GM12878 (cell line): ENCODE data around the gene DUSP8. TPM values are rescaled to one million over a fixed set of nuclear protein-coding genes. Genes with fewer than 3 reads are reported as not detected.

Source experiments
- ATAC-seq: fragments of 200-7000 bp; cut with Tn5 transposase; 3 replicates; pipeline ENCODE4 v1.9.1; 2020; ENCODE audit warnings: mild to moderate bottlenecking, moderate library complexity
- BruUV-seq: library from RNA; stranded (reverse); fragments of 400-500 nt; replicated peaks from 2 replicates; lab custom pipeline; 2021; lab: Mats Ljungman, UMichigan
- CTCF ChIA-PET: fragments of 300-600 bp; sonication (Branson Sonifier 250); formaldehyde crosslinking; extraction: SDS; loops from one replicate; lab custom pipeline; 2021; ENCODE audit warnings: inconsistent platforms; lab: Yijun Ruan, JAX
- POLR2A ChIA-PET: fragments of 350-600 bp; formaldehyde crosslinking; extraction: SDS; loops from one replicate; lab custom pipeline; 2021; ENCODE audit warnings: inconsistent platforms; lab: Charles Lee
- RAD21 ChIA-PET: fragments of 300-600 bp; sonication (Branson Sonifier 250); formaldehyde crosslinking; loops from one replicate; lab custom pipeline; 2023; ENCODE audit warnings: antibody characterized with exemption; ENCODE audit not compliant: unreplicated experiment; lab: Charles Lee
- SMC1A ChIA-PET: fragments of 300-600 bp; sonication (Branson Sonifier 250); formaldehyde crosslinking; loops from one replicate; lab custom pipeline; 2023; ENCODE audit not compliant: unreplicated experiment, uncharacterized antibody; lab: Charles Lee
- DNase-seq: peaks from one replicate; pipeline ENCODE4 v3.0.0-alpha.2; 2011; ENCODE audit warnings: low read depth, low spot score
- FAIRE-seq: peaks from 3 replicates; lab custom pipeline; 2011; peaks lifted over from hg19 to GRCh38; lab: Jason Lieb, UNC
- H2AFZ ChIP-seq: 2 replicates; pipeline ENCODE4 v1.6.0; 2011; ENCODE audit warnings: low read depth, low read length, control low read depth; ENCODE audit not compliant: control insufficient read depth
- H3K27ac ChIP-seq: 2 replicates; pipeline ENCODE4 v1.5.1; 2011; ENCODE audit warnings: control low read depth; ENCODE audit not compliant: control insufficient read depth, insufficient read depth
- H3K27me3 ChIP-seq, 2 experiments: replicated peaks in 1 of 2; 2 replicates each; pipeline versions ENCODE4 v1.6.0 to v1.6.1; 2011; ENCODE audit warnings: low read length in 1 of 2; ENCODE audit not compliant: control insufficient read depth in 2 of 2, insufficient read depth in 2 of 2
- H3K36me3 ChIP-seq, 2 experiments: 2 replicates each; pipeline ENCODE4 v1.5.1; 2011; ENCODE audit warnings: low read length in 1 of 2; ENCODE audit not compliant: control insufficient read depth in 2 of 2, insufficient read depth in 2 of 2
- H3K4me1 ChIP-seq: 2 replicates; pipeline ENCODE4 v1.6.1; 2011; ENCODE audit warnings: mild to moderate bottlenecking, low read length, moderate library complexity, mixed read lengths; ENCODE audit not compliant: control insufficient read depth, insufficient read depth
- H3K4me2 ChIP-seq: 2 replicates; pipeline ENCODE4 v1.6.0; 2011; ENCODE audit warnings: control low read depth; ENCODE audit not compliant: control insufficient read depth, insufficient read depth
- H3K4me3 ChIP-seq: fragments of 200-600 bp; sonication (generic); 2 replicates; pipeline ENCODE4 v1.5.1; 2016
- H3K79me2 ChIP-seq: 2 replicates; pipeline ENCODE4 v1.6.0; 2011; ENCODE audit warnings: low read length; ENCODE audit not compliant: control insufficient read depth, insufficient read depth
- H3K9ac ChIP-seq: 2 replicates; pipeline ENCODE4 v1.8.0; 2011; ENCODE audit warnings: low read length, control low read depth, mixed read lengths; ENCODE audit not compliant: control insufficient read depth, insufficient read depth
- H3K9me3 ChIP-seq: replicated peaks from 3 replicates; pipeline ENCODE4 v1.5.1; 2011; ENCODE audit warnings: mild to moderate bottlenecking, low read length; ENCODE audit not compliant: control insufficient read depth, insufficient read depth
- H4K20me1 ChIP-seq: 2 replicates; pipeline ENCODE4 v1.6.0; 2011; ENCODE audit not compliant: control insufficient read depth, insufficient read depth
- ASH2L ChIP-seq: fragments of 300-600, 200-600 bp; sonication (generic); IDR thresholded peaks from 2 replicates; pipeline ENCODE4 v1.6.1; 2017; ENCODE audit warnings: low read depth, mild to moderate bottlenecking, borderline replicate concordance
- CEBPZ ChIP-seq: fragments of 150-350 bp; IDR thresholded peaks from 2 replicates; pipeline ENCODE4 v1.6.1; 2016; ENCODE audit warnings: low read depth, low read length
- DPF2 ChIP-seq: fragments of 450-650 bp; IDR thresholded peaks from 2 replicates; pipeline ENCODE4 v1.6.1; 2017; ENCODE audit warnings: mild to moderate bottlenecking
- HDGF ChIP-seq: fragments of 450-650 bp; IDR thresholded peaks from 2 replicates; pipeline ENCODE4 v1.6.1; 2016; ENCODE audit warnings: antibody characterized with exemption
- MEF2B ChIP-seq: fragments of 450-650 bp; IDR thresholded peaks from 2 replicates; pipeline ENCODE4 v1.6.1; 2018; ENCODE audit warnings: mild to moderate bottlenecking, moderate library complexity; ENCODE audit not compliant: partially characterized antibody, poor library complexity, severe bottlenecking
- MYC ChIP-seq: IDR thresholded peaks from 2 replicates; pipeline ENCODE4 v1.6.1; 2011; ENCODE audit warnings: mild to moderate bottlenecking, low read length, moderate library complexity, inconsistent platforms; ENCODE audit not compliant: insufficient read depth, insufficient replicate concordance, insufficient read length, severe bottlenecking
- NFIC ChIP-seq: IDR thresholded peaks from 2 replicates; pipeline ENCODE4 v1.6.1; 2012; ENCODE audit warnings: low read depth, mild to moderate bottlenecking, inconsistent platforms, low read length, moderate library complexity
- RAD21 ChIP-seq: IDR thresholded peaks from 2 replicates; pipeline ENCODE4 v1.6.1; 2011; ENCODE audit warnings: mild to moderate bottlenecking, low read depth, low read length, moderate library complexity; ENCODE audit not compliant: insufficient read depth
- RAD51 ChIP-seq: fragments of 450-650 bp; IDR thresholded peaks from 2 replicates; pipeline ENCODE4 v1.6.1; 2016; ENCODE audit warnings: moderate library complexity, mild to moderate bottlenecking, inconsistent platforms
- RUNX3 ChIP-seq: IDR thresholded peaks from 2 replicates; pipeline ENCODE4 v1.6.1; 2012; ENCODE audit warnings: low read length, inconsistent platforms
- SMAD1 ChIP-seq: fragments of 450-650 bp; IDR thresholded peaks from 2 replicates; pipeline ENCODE4 v1.6.1; 2018; ENCODE audit warnings: mild to moderate bottlenecking, low read depth; ENCODE audit not compliant: partially characterized antibody
- SRF ChIP-seq, 2 experiments: IDR thresholded peaks; 2 replicates each; pipeline ENCODE4 v1.6.1; 2011; ENCODE audit warnings: low read depth in 2 of 2, low read length in 2 of 2, mild to moderate bottlenecking in 1 of 2, moderate library complexity in 1 of 2
- ZNF217 ChIP-seq: fragments of 450-650 bp; IDR thresholded peaks from 2 replicates; pipeline ENCODE4 v1.6.1; 2017; ENCODE audit warnings: antibody characterized with exemption, mild to moderate bottlenecking
- ZNF592 ChIP-seq: fragments of 450-650 bp; IDR thresholded peaks from 2 replicates; pipeline ENCODE4 v1.6.1; 2017; ENCODE audit warnings: mild to moderate bottlenecking, moderate library complexity
- WGBS: methylation state at CpG from one replicate; pipeline ENCODE4 v1.1.6; 2016; ENCODE audit warnings: low lambda C conversion rate; ENCODE audit not compliant: insufficient replicate concordance, insufficient coverage; ENCODE audit errors: missing lambda C conversion rate; 5-methylcytosine and 5-hydroxymethylcytosine counted together
- in situ Hi-C: fragments of 300-500 bp; cut with MboI; formaldehyde crosslinking; loops from 9 replicates; pipeline ENCODE4 v1.14.3; 2018; ENCODE audit warnings: mixed read lengths
- intact Hi-C: fragments of 100-400 bp; cut with micrococcal nuclease; formaldehyde crosslinking; loops from one replicate; pipeline ENCODE4 v1.14.2; 2022; ENCODE audit not compliant: unreplicated experiment
- polyA plus RNA-seq, 11 experiments: library from polyadenylated mRNA; depleted of rRNA in 4 of 11; unstranded in 6 of 11; stranded (reverse) in 5 of 11; fragments of >200 nt; fragmentation: Nextera tagmentation in 4 of 11; fragmentation: Illumina TruSeq in 1 of 11; extraction: Ambion mirVana in 4 of 11; extraction: Trizol in 1 of 11; gene quantifications; 1 replicate in 1 of 11; 2 replicates in 10 of 11; pipeline versions ENCODE4 v1.2.1 to v1.2.3, GENCODE V29; 2011 to 2016; ENCODE audit warnings: inconsistent platforms in 2 of 11, missing spikeins in 2 of 11, low read depth in 1 of 11
- total RNA-seq, 4 experiments: library from RNA; depleted of rRNA in 3 of 4; stranded (reverse); fragments of >200 nt in 3 of 4; fragmentation: Illumina TruSeq in 1 of 4; extraction: Trizol in 1 of 4; gene quantifications; 2 replicates each; pipeline versions ENCODE4 v1.2.1 to v1.2.3, GENCODE V29; 2013 to 2021

Gene DUSP8
- total and polyA plus RNA-seq, 10 of the 15 experiments (the other 5 are each of a cell fraction or from before 2014, with no cell fraction given) = 0.04 to 1.7 (median 0.26) TPM; not detected in 6

- intact Hi-C loops (no loop called here), in situ Hi-C loops (no loop called here)
- H3K9ac ChIP-seq = no peak overlapping the region
- 75% methylated on average over 7 of the region's 7 CpGs for WGBS
- peaks cover 0 to 1% of the 10 kb centered on the region in 2 experiments; a peak in 2 of 4 replicates for H3K27me3 ChIP-seq
- H4K20me1 ChIP-seq = no peaks in the 10 kb centered on the region
- no TSS peak for BruUV-seq
- H3K4me2 ChIP-seq = no peak overlapping the region
- peaks cover 5% of the 10 kb centered on the region for H3K4me1 ChIP-seq
- RAD21 ChIA-PET = no interaction called here
- CTCF ChIA-PET = interaction anchor here (1.0 to 1.5 kb wide), 2 partner anchors 10 to 30 kb away, joined by 3 to 4 read pairs; no protein-coding TSS in a partner anchor
- H3K27ac ChIP-seq = no peak overlapping the region
- no peak overlapping the region for H2AFZ ChIP-seq
- POLR2A ChIA-PET = no interaction called here
- H3K4me3 ChIP-seq = no peak overlapping the region
- ATAC-seq (no peak), FAIRE-seq (no peak), DNase-seq (no peak)
- no peaks in the 10 kb centered on the region; the same call in 2 of the 3 replicates for H3K9me3 ChIP-seq
- H3K79me2 ChIP-seq = no peaks in the 10 kb centered on the region
- H3K36me3 ChIP-seq = no peaks in the 10 kb centered on the region
- SMC1A ChIA-PET = no interaction called here
- TF ChIP-seq HDGF (no peak), MYC (no peak), RAD51 (no peak), ZNF217 (no peak), SMAD1 (no peak), CEBPZ (no peak), SRF (IDR thresholded peaks at IDR 0.05; ENCODE audit: low read depth in 2 of 2, low read length in 2 of 2) (no peak), RUNX3 (no peak), RAD21 (no peak), MEF2B (no peak), ZNF592 (no peak), NFIC (no peak), DPF2 (no peak), ASH2L (no peak)
These were observed 32.6 kb upstream of the DUSP8 start for GRCh38 chr11:1604711-1605110.
